HepG2 (cell line): ENCODE measurements around the gene CARS2. TPM values are rescaled to one million over a fixed set of nuclear protein-coding genes. Genes with fewer than 3 reads are reported as not detected.

Source experiments
- ATF1 ChIP-seq: IDR thresholded peaks from 2 replicates; pipeline ENCODE4 v1.6.1; 2016; ENCODE audit warnings: mild to moderate bottlenecking, control low read depth
- CBX5 ChIP-seq: sonication (generic); formaldehyde crosslinking; IDR thresholded peaks from 2 replicates; pipeline ENCODE4 v1.4.0; 2020; ENCODE audit warnings: missing genetic modification reagents, borderline replicate concordance
- CENPX ChIP-seq: sonication (generic); formaldehyde crosslinking; IDR thresholded peaks from 2 replicates; pipeline ENCODE4 v1.9.0; 2021; ENCODE audit warnings: mild to moderate bottlenecking, missing genetic modification reagents, moderate library complexity
- JARID2 ChIP-seq: sonication (generic); formaldehyde crosslinking; IDR thresholded peaks from 2 replicates; pipeline ENCODE4 v1.8.1; 2023; ENCODE audit warnings: missing genetic modification reagents, inconsistent platforms; ENCODE audit not compliant: insufficient replicate concordance
- KDM6A ChIP-seq: IDR thresholded peaks from 2 replicates; pipeline ENCODE4 v1.6.1; 2016; ENCODE audit warnings: low read depth
- MAFF ChIP-seq: IDR thresholded peaks from 2 replicates; pipeline ENCODE4 v1.6.1; 2011; ENCODE audit warnings: low read depth, low read length, improper control_type of control experiment
- MAZ ChIP-seq, 2 experiments: sonication (generic) in 1 of 2; formaldehyde crosslinking in 1 of 2; IDR thresholded peaks; 2 replicates each; pipeline versions ENCODE4 v1.5.0 to v1.6.1; 2012 to 2020; ENCODE audit warnings: low read depth in 2 of 2, mild to moderate bottlenecking in 2 of 2, borderline replicate concordance in 1 of 2, improper control_type of control experiment in 1 of 2, low read length in 1 of 2, missing genetic modification reagents in 1 of 2, moderate library complexity in 1 of 2
- MLLT10 ChIP-seq: sonication (generic); formaldehyde crosslinking; IDR thresholded peaks from 2 replicates; pipeline ENCODE4 v1.4.0; 2020; ENCODE audit warnings: missing genetic modification reagents
- NONO ChIP-seq, 2 experiments: fragments of 450-650 bp in 1 of 2; sonication (generic) in 1 of 2; formaldehyde crosslinking in 1 of 2; IDR thresholded peaks in 1 of 2; conservative IDR thresholded peaks in 1 of 2; 2 replicates each; pipeline versions ENCODE4 v1.6.1 to v1.8.0; 2017 to 2022; ENCODE audit warnings: mild to moderate bottlenecking in 1 of 2, missing genetic modification reagents in 1 of 2, moderate library complexity in 1 of 2
- PHF5A ChIP-seq: IDR thresholded peaks from one replicate; pipeline ENCODE4 v1.6.1; 2018; ENCODE audit warnings: low read depth, missing genetic modification reagents; ENCODE audit not compliant: unreplicated experiment
- RBAK ChIP-seq: sonication (generic); formaldehyde crosslinking; IDR thresholded peaks from 2 replicates; pipeline ENCODE4 v1.5.1; 2020; ENCODE audit warnings: mild to moderate bottlenecking, missing genetic modification reagents
- RFX3 ChIP-seq: IDR thresholded peaks from 2 replicates; pipeline ENCODE4 v1.6.1; 2016; ENCODE audit warnings: missing biosample characterization, missing genetic modification reagents
- ZBTB20 ChIP-seq: sonication (generic); formaldehyde crosslinking; IDR thresholded peaks from 2 replicates; pipeline ENCODE4 v1.8.1; 2023; ENCODE audit warnings: missing genetic modification reagents, low read depth, mild to moderate bottlenecking, borderline replicate concordance
- ZNF235 ChIP-seq: sonication (generic); formaldehyde crosslinking; IDR thresholded peaks from 2 replicates; pipeline ENCODE4 v1.8.1; 2023; ENCODE audit warnings: mild to moderate bottlenecking, missing genetic modification reagents, borderline replicate concordance
- ZNF607 ChIP-seq: sonication (generic); formaldehyde crosslinking; IDR thresholded peaks from 2 replicates; pipeline ENCODE4 v1.5.1; 2020; ENCODE audit warnings: missing genetic modification reagents, mild to moderate bottlenecking, borderline replicate concordance
- polyA plus RNA-seq, 8 experiments: library from polyadenylated mRNA; depleted of rRNA in 3 of 8; stranded (reverse) in 7 of 8; unstranded in 1 of 8; fragments of >200 nt; fragmentation: Illumina TruSeq in 4 of 8; extraction: Trizol in 4 of 8; gene quantifications; 2 replicates each; pipeline versions ENCODE4 v1.2.1 to v1.2.3, GENCODE V29; 2011 to 2016; ENCODE audit warnings: low read depth in 4 of 8, missing spikeins in 1 of 8, mixed read lengths in 1 of 8; ENCODE audit not compliant: insufficient read depth in 1 of 8
- total RNA-seq, 5 experiments: library from RNA; depleted of rRNA; stranded (reverse); fragments of >200 nt; fragmentation: Illumina TruSeq; extraction: Trizol; gene quantifications; 2 replicates each; pipeline ENCODE4 v1.2.3, GENCODE V29; 2016; ENCODE audit warnings: low read depth in 1 of 5
- TF ChIP-seq, protein P1 (sequence below): sonication (generic); formaldehyde crosslinking; IDR thresholded peaks from 2 replicates; pipeline ENCODE4 v1.9.0; 2022; ENCODE audit warnings: missing genetic modification reagents, mild to moderate bottlenecking, borderline replicate concordance
- TF ChIP-seq, protein P2 (sequence below): sonication (generic); formaldehyde crosslinking; IDR thresholded peaks from 2 replicates; pipeline ENCODE4 v1.5.1; 2020; ENCODE audit warnings: missing genetic modification reagents, mild to moderate bottlenecking, borderline replicate concordance
- TF ChIP-seq, protein P3 (sequence below): sonication (generic); formaldehyde crosslinking; IDR thresholded peaks from 2 replicates; pipeline ENCODE4 v1.5.1; 2020; ENCODE audit warnings: missing genetic modification reagents, mild to moderate bottlenecking, borderline replicate concordance
- TF ChIP-seq, protein P4 (sequence below): sonication (generic); formaldehyde crosslinking; IDR thresholded peaks from 2 replicates; pipeline ENCODE4 v1.4.0; 2020; ENCODE audit warnings: missing genetic modification reagents, borderline replicate concordance
- TF ChIP-seq, protein P5 (sequence below): sonication (generic); formaldehyde crosslinking; IDR thresholded peaks from 2 replicates; pipeline ENCODE4 v1.8.1; 2023; ENCODE audit warnings: mild to moderate bottlenecking, missing genetic modification reagents, borderline replicate concordance
- TF ChIP-seq, protein P6 (sequence below): sonication (generic); formaldehyde crosslinking; IDR thresholded peaks from 2 replicates; pipeline ENCODE4 v1.8.0; 2022; ENCODE audit warnings: missing genetic modification reagents, low read depth, mild to moderate bottlenecking, borderline replicate concordance

CARS2 gene
- total and polyA plus RNA-seq, 2 of the 13 experiments (the other 11 are each of a cell fraction or from before 2014, with no cell fraction given): 41.1 to 59.3 TPM

DNA sequence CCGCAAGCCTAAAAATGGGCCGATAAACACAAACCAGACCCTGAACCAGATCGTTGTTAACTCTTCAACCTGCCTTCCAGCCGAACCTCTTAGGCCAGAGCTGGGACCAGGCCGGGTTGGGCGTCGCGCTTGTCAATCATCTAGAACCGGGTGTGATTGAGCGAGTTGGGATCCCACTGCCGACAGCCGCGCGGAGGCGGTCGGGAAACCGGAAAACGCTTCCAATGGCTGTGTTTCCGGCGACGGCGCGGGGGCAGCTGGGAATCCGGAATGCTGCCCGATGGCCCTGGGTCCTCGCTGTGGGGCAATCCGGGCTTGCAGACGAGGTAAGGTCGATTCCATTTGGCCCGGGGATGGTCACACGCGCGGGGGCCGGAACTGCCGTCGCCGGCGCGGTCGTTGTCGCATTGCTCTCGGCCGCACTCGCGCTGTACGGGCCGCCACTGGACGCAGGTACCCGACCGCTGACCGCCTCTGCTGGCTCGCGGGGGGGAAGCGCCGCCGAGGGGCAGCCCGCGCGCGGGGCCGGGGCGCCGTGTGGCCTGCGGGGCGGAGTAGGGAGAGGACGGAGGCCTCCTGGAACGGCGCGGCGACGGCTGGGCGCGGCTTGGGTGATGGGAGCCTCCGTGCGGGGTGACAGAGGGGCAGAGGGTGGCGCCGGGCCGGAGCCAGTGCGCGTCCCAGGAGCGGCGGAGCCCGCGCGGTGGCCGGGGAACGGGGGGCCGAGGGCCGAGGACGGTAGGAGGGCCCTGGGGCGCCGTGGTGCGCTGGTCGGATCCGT is 90.4 kb downstream of the CARS2 start, which contains the start of gene NAXD (continued):
- TF ChIP-seq, protein P1, sequence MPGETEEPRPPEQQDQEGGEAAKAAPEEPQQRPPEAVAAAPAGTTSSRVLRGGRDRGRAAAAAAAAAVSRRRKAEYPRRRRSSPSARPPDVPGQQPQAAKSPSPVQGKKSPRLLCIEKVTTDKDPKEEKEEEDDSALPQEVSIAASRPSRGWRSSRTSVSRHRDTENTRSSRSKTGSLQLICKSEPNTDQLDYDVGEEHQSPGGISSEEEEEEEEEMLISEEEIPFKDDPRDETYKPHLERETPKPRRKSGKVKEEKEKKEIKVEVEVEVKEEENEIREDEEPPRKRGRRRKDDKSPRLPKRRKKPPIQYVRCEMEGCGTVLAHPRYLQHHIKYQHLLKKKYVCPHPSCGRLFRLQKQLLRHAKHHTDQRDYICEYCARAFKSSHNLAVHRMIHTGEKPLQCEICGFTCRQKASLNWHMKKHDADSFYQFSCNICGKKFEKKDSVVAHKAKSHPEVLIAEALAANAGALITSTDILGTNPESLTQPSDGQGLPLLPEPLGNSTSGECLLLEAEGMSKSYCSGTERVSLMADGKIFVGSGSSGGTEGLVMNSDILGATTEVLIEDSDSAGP (CRISPR knock-in tag): peak; percentile 37; the same call in 1 of the 2 replicates
- TF ChIP-seq, protein P2, sequence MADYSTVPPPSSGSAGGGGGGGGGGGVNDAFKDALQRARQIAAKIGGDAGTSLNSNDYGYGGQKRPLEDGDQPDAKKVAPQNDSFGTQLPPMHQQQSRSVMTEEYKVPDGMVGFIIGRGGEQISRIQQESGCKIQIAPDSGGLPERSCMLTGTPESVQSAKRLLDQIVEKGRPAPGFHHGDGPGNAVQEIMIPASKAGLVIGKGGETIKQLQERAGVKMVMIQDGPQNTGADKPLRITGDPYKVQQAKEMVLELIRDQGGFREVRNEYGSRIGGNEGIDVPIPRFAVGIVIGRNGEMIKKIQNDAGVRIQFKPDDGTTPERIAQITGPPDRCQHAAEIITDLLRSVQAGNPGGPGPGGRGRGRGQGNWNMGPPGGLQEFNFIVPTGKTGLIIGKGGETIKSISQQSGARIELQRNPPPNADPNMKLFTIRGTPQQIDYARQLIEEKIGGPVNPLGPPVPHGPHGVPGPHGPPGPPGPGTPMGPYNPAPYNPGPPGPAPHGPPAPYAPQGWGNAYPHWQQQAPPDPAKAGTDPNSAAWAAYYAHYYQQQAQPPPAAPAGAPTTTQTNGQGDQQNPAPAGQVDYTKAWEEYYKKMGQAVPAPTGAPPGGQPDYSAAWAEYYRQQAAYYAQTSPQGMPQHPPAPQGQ (CRISPR knock-in tag): no peak
- TF ChIP-seq, protein P3, sequence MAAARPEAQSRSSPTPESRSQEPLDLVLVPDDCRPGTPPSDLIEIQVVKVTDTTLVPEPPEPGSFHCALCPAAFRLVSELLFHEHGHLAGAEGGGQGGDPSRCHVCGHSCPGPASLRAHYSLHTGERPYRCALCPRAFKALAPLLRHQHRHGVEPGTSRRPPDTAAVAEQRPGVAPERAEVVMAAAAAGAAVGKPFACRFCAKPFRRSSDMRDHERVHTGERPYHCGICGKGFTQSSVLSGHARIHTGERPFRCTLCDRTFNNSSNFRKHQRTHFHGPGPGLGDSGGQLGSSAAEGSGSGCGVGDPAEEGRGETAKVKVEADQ (CRISPR knock-in tag): peak; percentile 86; the same call in 1 of the 2 replicates
- TF ChIP-seq KDM6A (no peak), MAFF (no peak), CENPX (CRISPR knock-in tag) (no peak), MAZ (IDR thresholded peaks at IDR 0.05; ENCODE audit: borderline replicate concordance, low read depth, low read length) (peak; percentile 24; the same call in 1 of the 2 replicates), MAZ (CRISPR knock-in tag; IDR thresholded peaks at IDR 0.05; ENCODE audit: low read depth) (0 out of 2 replicates have a peak, but pooled peaks have one; percentile 40), ZNF235 (no peak), PHF5A (CRISPR knock-in tag) (no peak), RBAK (CRISPR knock-in tag) (no peak), ZBTB20 (CRISPR knock-in tag) (no peak), MLLT10 (CRISPR knock-in tag) (no peak), NONO (IDR thresholded peaks at IDR 0.05) (no peak), NONO (CRISPR knock-in tag; conservative IDR thresholded peaks at IDR 0.05) (peak; percentile 55; the same call in 1 of the 2 replicates), RFX3 (CRISPR knock-in tag) (no peak), CBX5 (CRISPR knock-in tag) (no peak), ZNF607 (no peak; the same call in 1 of the 2 replicates), JARID2 (CRISPR knock-in tag) (no peak), ATF1 (CRISPR knock-in tag) (no peak)
- TF ChIP-seq, protein P4, sequence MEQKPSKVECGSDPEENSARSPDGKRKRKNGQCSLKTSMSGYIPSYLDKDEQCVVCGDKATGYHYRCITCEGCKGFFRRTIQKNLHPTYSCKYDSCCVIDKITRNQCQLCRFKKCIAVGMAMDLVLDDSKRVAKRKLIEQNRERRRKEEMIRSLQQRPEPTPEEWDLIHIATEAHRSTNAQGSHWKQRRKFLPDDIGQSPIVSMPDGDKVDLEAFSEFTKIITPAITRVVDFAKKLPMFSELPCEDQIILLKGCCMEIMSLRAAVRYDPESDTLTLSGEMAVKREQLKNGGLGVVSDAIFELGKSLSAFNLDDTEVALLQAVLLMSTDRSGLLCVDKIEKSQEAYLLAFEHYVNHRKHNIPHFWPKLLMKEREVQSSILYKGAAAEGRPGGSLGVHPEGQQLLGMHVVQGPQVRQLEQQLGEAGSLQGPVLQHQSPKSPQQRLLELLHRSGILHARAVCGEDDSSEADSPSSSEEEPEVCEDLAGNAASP (CRISPR knock-in tag): 0 out of 2 replicates have a peak, but pooled peaks have one; percentile 21
- TF ChIP-seq, protein P5, sequence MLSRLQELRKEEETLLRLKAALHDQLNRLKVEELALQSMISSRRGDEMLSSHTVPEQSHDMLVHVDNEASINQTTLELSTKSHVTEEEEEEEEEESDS (CRISPR knock-in tag): no peak
- TF ChIP-seq, protein P6, sequence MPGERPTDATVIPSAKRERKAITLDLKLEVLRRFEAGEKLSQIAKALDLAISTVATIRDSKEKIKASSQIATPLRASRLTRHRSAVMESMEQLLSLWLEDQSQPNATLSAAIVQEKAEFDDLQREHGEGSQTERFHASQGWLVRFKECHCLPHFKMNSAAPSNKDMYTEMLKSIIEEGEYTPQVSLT (CRISPR knock-in tag): no peak; the same call in 1 of the 2 replicates
